ENCODE data around the gene SQSTM1.

Gene SQSTM1

GRCh38 chr5:179820483-179821297 is at the start of gene SQSTM1:
SQSTM1 (plus strand) TSS chr5:179820905; CDS start chr5:179820937, 32 bp downstream.
- Histone ChIP-seq H3K27me3 (ENCODE audit: insufficient read depth, low read depth) (no peaks in the 10 kb centered on the region), H2AFZ (ENCODE audit: low read depth) (peak within 1 kb of the TSS; percentile 34; the same call in 1 of the 2 replicates), H3K4me1 (ENCODE audit: low read depth, poor library complexity, severe bottlenecking) (peaks cover 30% of the 10 kb centered on the region), H3K4me2 (peak within 1 kb of the TSS; percentile 71), H3K9ac (peak within 1 kb of the TSS; percentile 90), H3K4me3 (IDR thresholded peaks at IDR 0.05; ENCODE audit: insufficient read depth, low read depth, low read length) (no peak within 1 kb of the TSS), H3K79me2 (ENCODE audit: insufficient read depth, low read depth) (peaks cover 31% of the 10 kb centered on the region), H4K20me1 (ENCODE audit: insufficient read depth) (peaks cover 11% of the 10 kb centered on the region; the same call in 1 of the 2 replicates), H3K36me3 (ENCODE audit: insufficient read depth) (no peaks in the 10 kb centered on the region), H3K27ac (peak within 1 kb of the TSS; percentile 99)
- TF ChIP-seq, protein P1, sequence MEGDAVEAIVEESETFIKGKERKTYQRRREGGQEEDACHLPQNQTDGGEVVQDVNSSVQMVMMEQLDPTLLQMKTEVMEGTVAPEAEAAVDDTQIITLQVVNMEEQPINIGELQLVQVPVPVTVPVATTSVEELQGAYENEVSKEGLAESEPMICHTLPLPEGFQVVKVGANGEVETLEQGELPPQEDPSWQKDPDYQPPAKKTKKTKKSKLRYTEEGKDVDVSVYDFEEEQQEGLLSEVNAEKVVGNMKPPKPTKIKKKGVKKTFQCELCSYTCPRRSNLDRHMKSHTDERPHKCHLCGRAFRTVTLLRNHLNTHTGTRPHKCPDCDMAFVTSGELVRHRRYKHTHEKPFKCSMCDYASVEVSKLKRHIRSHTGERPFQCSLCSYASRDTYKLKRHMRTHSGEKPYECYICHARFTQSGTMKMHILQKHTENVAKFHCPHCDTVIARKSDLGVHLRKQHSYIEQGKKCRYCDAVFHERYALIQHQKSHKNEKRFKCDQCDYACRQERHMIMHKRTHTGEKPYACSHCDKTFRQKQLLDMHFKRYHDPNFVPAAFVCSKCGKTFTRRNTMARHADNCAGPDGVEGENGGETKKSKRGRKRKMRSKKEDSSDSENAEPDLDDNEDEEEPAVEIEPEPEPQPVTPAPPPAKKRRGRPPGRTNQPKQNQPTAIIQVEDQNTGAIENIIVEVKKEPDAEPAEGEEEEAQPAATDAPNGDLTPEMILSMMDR (conservative IDR thresholded peaks at IDR 0.05; ENCODE audit: low read depth, low read length) = no peak

DNA sequence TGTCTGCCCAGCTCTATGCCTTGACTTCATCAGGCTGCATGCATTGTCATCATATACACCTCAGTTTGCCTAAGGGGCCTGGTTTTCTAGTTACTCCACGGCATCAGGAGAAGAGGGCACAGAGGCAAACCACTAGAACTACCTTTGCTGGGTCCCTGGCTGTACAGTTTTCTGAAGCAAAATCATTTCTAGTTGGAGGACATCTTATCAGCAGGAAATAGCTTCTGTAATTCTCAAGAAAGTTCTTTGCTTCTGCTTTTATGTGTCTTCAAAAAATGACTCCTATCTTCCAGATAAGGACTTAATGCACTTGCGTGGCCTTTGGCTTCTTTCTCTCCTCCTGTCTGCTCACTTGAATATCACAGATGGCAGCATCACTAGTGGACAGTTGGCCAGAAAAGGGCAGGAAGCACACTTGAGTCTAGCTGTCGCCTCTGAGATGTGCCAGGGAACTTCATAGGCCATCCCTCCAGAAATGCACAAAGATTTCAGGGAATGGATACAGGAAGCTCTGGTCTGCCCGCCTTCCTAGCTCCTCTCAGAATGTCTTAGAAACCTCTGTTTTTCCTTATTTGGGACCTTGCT is 49.3 kb upstream of the SQSTM1 start:
- H2AFZ ChIP-seq (ENCODE audit: low read depth) = no peak overlapping the region
- H3K36me3 ChIP-seq (ENCODE audit: insufficient read depth) = no peaks in the 10 kb centered on the region
- H3K27me3 ChIP-seq (ENCODE audit: insufficient read depth, low read depth) = no peaks in the 10 kb centered on the region
- no peak overlapping the region for H3K4me3 ChIP-seq (IDR thresholded peaks at IDR 0.05; ENCODE audit: insufficient read depth, low read depth, low read length)
- H3K79me2 ChIP-seq (ENCODE audit: insufficient read depth, low read depth) = no peaks in the 10 kb centered on the region
- no peak overlapping the region for H3K9ac ChIP-seq
- H3K27ac ChIP-seq = no peak overlapping the region
- TF ChIP-seq, protein P1 (conservative IDR thresholded peaks at IDR 0.05; ENCODE audit: low read depth, low read length) = no peak
- no peak overlapping the region for H3K4me2 ChIP-seq
- H4K20me1 ChIP-seq (ENCODE audit: insufficient read depth) = no peaks in the 10 kb centered on the region
- H3K4me1 ChIP-seq (ENCODE audit: low read depth, poor library complexity, severe bottlenecking) = no peaks in the 10 kb centered on the region

- H3K9ac ChIP-seq = no peak overlapping the region
- H3K4me1 ChIP-seq (ENCODE audit: low read depth, poor library complexity, severe bottlenecking) = no peaks in the 10 kb centered on the region
- H3K27ac ChIP-seq = no peak overlapping the region
- no peaks in the 10 kb centered on the region for H3K36me3 ChIP-seq (ENCODE audit: insufficient read depth)
- TF ChIP-seq, protein P1 (conservative IDR thresholded peaks at IDR 0.05; ENCODE audit: low read depth, low read length) = no peak
- H4K20me1 ChIP-seq (ENCODE audit: insufficient read depth) = no peaks in the 10 kb centered on the region
- H3K27me3 ChIP-seq (ENCODE audit: insufficient read depth, low read depth) = no peaks in the 10 kb centered on the region
- no peak overlapping the region for H3K4me3 ChIP-seq (IDR thresholded peaks at IDR 0.05; ENCODE audit: insufficient read depth, low read depth, low read length)
- no peak overlapping the region for H2AFZ ChIP-seq (ENCODE audit: low read depth)
- H3K4me2 ChIP-seq = no peak overlapping the region
- H3K79me2 ChIP-seq (ENCODE audit: insufficient read depth, low read depth) = no peaks in the 10 kb centered on the region
Measured at GRCh38 chr5:179772351-179772750, 48.4 kb upstream of the SQSTM1 start.

DNA sequence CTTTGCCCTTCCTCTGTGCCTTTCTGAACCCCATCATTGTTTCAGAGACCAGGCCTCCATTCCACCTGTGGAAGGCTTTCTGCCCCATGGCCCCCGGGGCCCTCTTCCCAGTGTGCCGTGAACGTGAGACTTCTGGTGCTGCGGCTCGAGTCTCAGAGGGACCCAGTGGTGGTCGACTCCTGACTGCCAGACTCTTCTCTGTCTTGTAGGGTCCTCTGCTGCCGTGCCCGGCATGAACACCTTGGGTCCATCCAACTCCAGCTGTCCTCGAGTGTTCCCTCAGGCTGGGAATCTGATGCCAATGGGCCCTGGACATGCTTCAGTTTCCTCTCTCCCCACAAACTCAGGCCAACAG is 47.0 kb upstream of the SQSTM1 start:
- TF ChIP-seq, protein P1 (conservative IDR thresholded peaks at IDR 0.05; ENCODE audit: low read depth, low read length) = no peak
- Histone ChIP-seq H3K9ac (no peak overlapping the region), H3K27me3 (ENCODE audit: insufficient read depth, low read depth) (no peaks in the 10 kb centered on the region), H3K4me2 (no peak overlapping the region), H3K4me3 (IDR thresholded peaks at IDR 0.05; ENCODE audit: insufficient read depth, low read depth, low read length) (no peak overlapping the region), H4K20me1 (ENCODE audit: insufficient read depth) (no peaks in the 10 kb centered on the region), H3K4me1 (ENCODE audit: low read depth, poor library complexity, severe bottlenecking) (no peaks in the 10 kb centered on the region), H2AFZ (ENCODE audit: low read depth) (no peak overlapping the region), H3K79me2 (ENCODE audit: insufficient read depth, low read depth) (no peaks in the 10 kb centered on the region), H3K27ac (no peak overlapping the region), H3K36me3 (ENCODE audit: insufficient read depth) (no peaks in the 10 kb centered on the region)

Data from KMS-11 (cell line).